NB4 (cell line): ENCODE data around the gene MAP3K20.

Source experiments
- POLR2A ChIP-seq: IDR thresholded peaks from 2 replicates; pipeline ENCODE4 v1.6.1; 2011; ENCODE audit warnings: mild to moderate bottlenecking; ENCODE audit not compliant: insufficient read length; ENCODE audit errors: extremely low read depth
- TF ChIP-seq, protein P1 (sequence below): IDR thresholded peaks from one replicate; pipeline ENCODE4 v1.5.1; 2012; ENCODE audit warnings: low read depth, low read length

GRCh38 chr2:173290046-173290445 is 214.4 kb downstream of the MAP3K20 start:
- TF ChIP-seq, protein P1, sequence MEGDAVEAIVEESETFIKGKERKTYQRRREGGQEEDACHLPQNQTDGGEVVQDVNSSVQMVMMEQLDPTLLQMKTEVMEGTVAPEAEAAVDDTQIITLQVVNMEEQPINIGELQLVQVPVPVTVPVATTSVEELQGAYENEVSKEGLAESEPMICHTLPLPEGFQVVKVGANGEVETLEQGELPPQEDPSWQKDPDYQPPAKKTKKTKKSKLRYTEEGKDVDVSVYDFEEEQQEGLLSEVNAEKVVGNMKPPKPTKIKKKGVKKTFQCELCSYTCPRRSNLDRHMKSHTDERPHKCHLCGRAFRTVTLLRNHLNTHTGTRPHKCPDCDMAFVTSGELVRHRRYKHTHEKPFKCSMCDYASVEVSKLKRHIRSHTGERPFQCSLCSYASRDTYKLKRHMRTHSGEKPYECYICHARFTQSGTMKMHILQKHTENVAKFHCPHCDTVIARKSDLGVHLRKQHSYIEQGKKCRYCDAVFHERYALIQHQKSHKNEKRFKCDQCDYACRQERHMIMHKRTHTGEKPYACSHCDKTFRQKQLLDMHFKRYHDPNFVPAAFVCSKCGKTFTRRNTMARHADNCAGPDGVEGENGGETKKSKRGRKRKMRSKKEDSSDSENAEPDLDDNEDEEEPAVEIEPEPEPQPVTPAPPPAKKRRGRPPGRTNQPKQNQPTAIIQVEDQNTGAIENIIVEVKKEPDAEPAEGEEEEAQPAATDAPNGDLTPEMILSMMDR: no peak
- no peak for TF ChIP-seq POLR2A
